ENCODE results near the gene PCDHGC5. TPM values are rescaled to one million over a fixed set of nuclear protein-coding genes. Genes with fewer than 3 reads are reported as not detected.

Gene PCDHGC5
- total and polyA plus RNA-seq, 2 of the 8 experiments (the other 6 are each of a cell fraction or from before 2014, with no cell fraction given) = 0.41 to 1.1 TPM

- Histone ChIP-seq H2BK15ac (ENCODE audit: low read length) (no peak overlapping the region), H3K4me3 (ENCODE audit: extremely low read depth in 1 of 4, insufficient read depth in 2 of 4, low read depth in 3 of 4, low read length in 4 of 4) (peak overlapping the region; percentile 68 to 85 (median 74)), H2BK5ac (ENCODE audit: low read depth, low read length) (no peak overlapping the region), H4K91ac (replicated peaks; ENCODE audit: insufficient read length, low read length) (no peak overlapping the region), H2BK120ac (replicated peaks; ENCODE audit: low read depth, low read length) (no peak overlapping the region), H4K8ac (ENCODE audit: extremely low read depth, insufficient read depth, low read length) (peak overlapping the region; percentile 69; the same call in 1 of the 2 replicates), H2AFZ (ENCODE audit: low read length) (peak overlapping the region; percentile 53), H3K9me3 (ENCODE audit: insufficient read depth in 2 of 2, low read depth in 1 of 2, low read length in 1 of 2) (no peaks in the 10 kb centered on the region), H3K79me2 (ENCODE audit: control insufficient read depth in 1 of 2, insufficient read depth in 2 of 2, low read length in 2 of 2) (no peaks in the 10 kb centered on the region), H3K14ac (ENCODE audit: insufficient read length) (no peak overlapping the region), H3K56ac (replicated peaks; ENCODE audit: insufficient read length, low read depth, low read length) (no peak overlapping the region), H3K23ac (ENCODE audit: insufficient read length) (no peak overlapping the region), H3K27me3 (replicated peaks in 1 of 4; ENCODE audit: control insufficient read depth in 3 of 4, extremely low read depth in 1 of 4, insufficient read depth in 3 of 4, low read length in 3 of 4) (peaks cover 11 to 24% (median 23%) of the 10 kb centered on the region in 4 experiments), H3K36me3 (ENCODE audit: control insufficient read depth in 2 of 4, insufficient read depth in 4 of 4, low read length in 3 of 4) (no peaks in the 10 kb centered on the region), H4K5ac (ENCODE audit: insufficient read length, low read depth, low read length) (no peak overlapping the region), H2BK20ac (ENCODE audit: low read length) (no peak overlapping the region), H3K4me1 (replicated peaks in 1 of 4; ENCODE audit: control insufficient read depth in 3 of 4, insufficient read depth in 4 of 4, low read length in 3 of 4) (peaks cover 0 to 5% (median 3%) of the 10 kb centered on the region in 4 experiments; a peak in 4 of 7 replicates), H3K9ac (replicated peaks in 1 of 4; ENCODE audit: extremely low read depth in 1 of 4, low read depth in 3 of 4, low read length in 3 of 4) (peak overlapping the region; percentile 27 to 74 (median 53)), H3K23me2 (ENCODE audit: low read depth, low read length) (no peaks in the 10 kb centered on the region; the same call in 1 of the 2 replicates), H2BK12ac (ENCODE audit: low read depth, low read length) (no peak overlapping the region), H3K4ac (replicated peaks; ENCODE audit: insufficient read length, low read depth, low read length) (no peak overlapping the region), H2AK5ac (ENCODE audit: low read depth, low read length) (no peak overlapping the region), H3K18ac (ENCODE audit: extremely low read depth, low read length) (no peak overlapping the region; the same call in 1 of the 2 replicates), H3K27ac (ENCODE audit: low read depth, low read length) (no peak overlapping the region), H3K79me1 (ENCODE audit: low read depth, low read length) (no peaks in the 10 kb centered on the region), H3K4me2 (ENCODE audit: insufficient read depth in 1 of 2, low read depth in 2 of 2, low read length in 2 of 2) (peak overlapping the region; percentile 98 to 100), H4K20me1 (replicated peaks in 1 of 2; ENCODE audit: control insufficient read depth in 1 of 2, insufficient read depth in 2 of 2, low read length in 2 of 2) (peaks cover 0 to 14% of the 10 kb centered on the region in 2 experiments)
- ChIA-PET CTCF (ENCODE audit: partially characterized antibody) (interaction anchor here (0.7 to 8.6 kb wide), 19 partner anchors 14 to 267 kb away, joined by 3 to 218 read pairs (median 4); partner anchors contain the start of genes PCDHB12, PCDHGA10, PCDHGA12 and PCDHGA8), POLR2A (ENCODE audit: partially characterized antibody) (interaction anchor here (1.4 to 1.9 kb wide), 3 partner anchors 9 to 156 kb away, joined by 4 to 8 read pairs (median 6); partner anchors contain the start of gene TAF7)
- WGBS, 2 experiments (ENCODE audit: extremely low coverage in 1 of 2, insufficient coverage in 1 of 2, insufficient read length in 1 of 2, insufficient replicate concordance in 2 of 2, low coverage in 1 of 2, low lambda C conversion rate in 2 of 2, missing lambda C conversion rate in 1 of 2) = 9% methylated on average over 58 of the region's 58 CpGs; no CpG with 5 or more reads in 1 of the 2 experiments
- DNase-seq (ENCODE audit: low read depth in 1 of 2, low spot score in 2 of 2) (peak in 1 of 2 experiments; percentile 75), FAIRE-seq (no peak)
- peak; percentile 47 for TF ChIP-seq EZH2 (IDR thresholded peaks at IDR 0.05; ENCODE audit: low read depth, low read length, severe bottlenecking)
- TF ChIP-seq ASH2L (IDR thresholded peaks at IDR 0.05; ENCODE audit: low read length) = peak; percentile 51
- no peak for TF ChIP-seq GTF2F1 (IDR thresholded peaks at IDR 0.05; ENCODE audit: borderline replicate concordance, low read depth, low read length)
- peak; percentile 76; the same call in 1 of the 2 replicates for TF ChIP-seq RBBP5 (IDR thresholded peaks at IDR 0.05; ENCODE audit: borderline replicate concordance, low read depth, low read length)
- peak; percentile 71; the same call in 1 of the 2 replicates for TF ChIP-seq SUZ12 (IDR thresholded peaks at IDR 0.05; ENCODE audit: low read length)
- peak; percentile 11 for TF ChIP-seq E2F6 (IDR thresholded peaks at IDR 0.05)
- 0 out of 2 replicates have a peak, but pooled peaks have one; percentile 32 for TF ChIP-seq GABPA (IDR thresholded peaks at IDR 0.05; ENCODE audit: borderline replicate concordance, insufficient read depth, low read length)
- no peak for TF ChIP-seq KDM1A (IDR thresholded peaks at IDR 0.05; ENCODE audit: borderline replicate concordance, low read length)
- TF ChIP-seq SAP30 (IDR thresholded peaks at IDR 0.05; ENCODE audit: insufficient read depth, insufficient replicate concordance, low read length) = peak; percentile 46
Measured at GRCh38 chr5:141476132-141476911, 12.6 kb upstream of the PCDHGC5 start.

Measured in H1 (cell line).